ENCODE measurements around the gene RTP3.
"Not testable (repeated sequence)": the region's sequence is repeated elsewhere in the genome, so short reads cannot be mapped to it uniquely, and the experiment has no call there.

RTP3 gene

DNA sequence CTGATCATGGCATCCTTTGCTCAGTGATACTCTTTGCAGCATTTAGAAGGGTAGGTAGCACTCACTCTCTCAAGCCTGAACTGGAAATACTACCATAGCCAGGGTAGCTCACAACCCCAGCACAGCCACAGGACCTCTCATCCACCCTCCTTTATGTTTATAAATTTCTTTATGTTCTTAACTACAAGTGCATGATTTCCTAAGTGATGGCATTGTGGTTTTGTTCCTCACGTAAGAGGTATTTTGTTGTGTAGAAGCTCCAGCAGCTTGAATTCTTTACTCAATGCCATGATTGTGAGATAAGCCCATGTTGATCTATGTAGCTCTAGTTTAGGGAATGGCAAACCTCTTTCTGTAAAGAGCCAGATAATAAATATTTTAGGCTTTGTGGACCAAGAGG is 7.9 kb upstream of the RTP3 start:
- DNase-seq (ENCODE audit: insufficient read length, low spot score): no peak
- FAIRE-seq: peak; percentile 64

DNA sequence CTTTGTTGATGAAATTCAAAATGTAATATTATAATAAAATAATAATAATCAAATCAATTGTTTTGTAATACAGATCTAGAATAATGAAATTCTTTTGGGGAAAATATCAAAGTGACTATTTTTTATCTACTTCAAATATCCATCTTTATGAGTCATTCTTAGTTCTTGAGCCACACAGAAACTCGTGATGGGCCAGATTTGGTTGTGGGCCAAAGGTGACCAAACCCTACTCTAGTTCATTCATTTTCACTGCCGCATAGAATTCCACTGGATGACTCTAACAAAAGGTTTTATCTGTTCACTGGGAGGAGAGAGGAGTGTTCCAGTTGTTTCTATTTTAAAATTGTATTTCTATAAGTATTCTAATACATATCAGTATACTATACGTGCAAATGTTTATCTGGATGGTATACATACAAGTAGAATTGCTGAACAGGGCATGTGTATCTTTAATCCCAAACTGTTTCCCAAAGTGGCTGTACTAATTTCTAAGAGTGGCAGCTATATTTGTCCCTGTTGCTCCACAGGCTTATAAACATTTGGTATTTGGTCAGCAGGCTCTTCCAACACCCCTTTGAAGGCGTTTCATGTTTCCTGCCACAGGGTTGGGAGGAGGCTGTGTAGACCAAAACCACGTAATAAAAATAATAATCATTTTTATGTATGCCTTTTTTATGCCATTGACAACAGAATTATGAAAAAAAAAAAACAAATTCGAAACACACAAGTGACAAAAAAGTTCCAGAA is 7.3 kb upstream of the RTP3 start:
- FAIRE-seq (no peak), DNase-seq (ENCODE audit: insufficient read length, low spot score) (no peak)

- FAIRE-seq: no peak
- DNase-seq (ENCODE audit: insufficient read length, low spot score): no peak
Measured at GRCh38 chr3:46491089-46492070, 6.4 kb upstream of the RTP3 start.

GRCh38 chr3:46492890-46493547 is 4.8 kb upstream of the RTP3 start:
- peak; percentile 57 for FAIRE-seq
- no peak for DNase-seq (ENCODE audit: insufficient read length, low spot score)

DNA sequence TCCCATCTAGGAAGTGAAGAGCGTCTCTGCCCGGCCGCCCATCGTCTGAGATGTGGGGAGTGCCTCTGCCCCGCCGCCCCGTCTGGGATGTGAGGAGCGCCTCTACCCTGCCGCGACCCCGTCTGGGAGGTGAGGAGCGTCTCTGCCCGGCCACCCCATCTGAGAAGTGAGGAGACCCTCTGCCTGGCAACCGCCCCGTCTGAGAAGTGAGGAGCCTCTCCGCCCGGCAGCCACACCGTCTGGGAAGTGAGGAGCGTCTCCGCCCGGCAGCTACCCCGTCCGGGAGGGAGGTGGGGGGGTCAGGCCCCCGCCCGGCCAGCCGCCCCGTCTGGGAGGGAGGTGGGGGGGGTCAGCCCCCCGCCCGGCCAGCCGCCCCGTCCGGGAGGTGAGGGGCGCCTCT is 3.3 kb upstream of the RTP3 start:
- FAIRE-seq; DNase-seq (ENCODE audit: insufficient read length, low spot score): not testable (repeated sequence)

DNA sequence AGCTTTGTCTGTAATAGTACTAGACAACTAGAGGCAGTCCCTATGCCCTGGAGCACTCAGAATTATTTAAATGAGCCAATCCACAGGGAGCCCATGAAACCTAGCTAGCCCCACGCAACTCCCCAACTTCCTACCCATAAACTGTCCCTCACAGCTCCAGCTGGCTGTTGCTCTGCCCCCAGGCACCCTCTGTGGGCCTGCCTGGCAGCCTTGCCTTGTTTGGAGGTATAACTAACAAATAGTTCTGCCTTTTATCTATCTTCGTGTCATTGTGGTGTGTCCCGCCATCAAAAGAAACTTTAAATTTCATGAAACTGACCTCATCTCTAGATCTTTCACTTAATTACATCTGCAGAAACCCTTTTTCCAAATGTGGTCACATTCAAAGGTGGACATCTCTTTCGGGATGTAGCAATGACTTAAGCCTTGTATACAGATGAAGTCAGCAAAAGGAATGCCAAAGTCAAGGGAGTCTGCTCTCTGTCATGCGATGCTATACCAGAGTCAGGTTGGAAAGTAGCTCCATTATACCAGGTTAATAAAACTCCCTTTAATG is 1.8 kb upstream of the RTP3 start:
- DNase-seq (ENCODE audit: insufficient read length, low spot score) (no peak), FAIRE-seq (peak; percentile 60)

DNA sequence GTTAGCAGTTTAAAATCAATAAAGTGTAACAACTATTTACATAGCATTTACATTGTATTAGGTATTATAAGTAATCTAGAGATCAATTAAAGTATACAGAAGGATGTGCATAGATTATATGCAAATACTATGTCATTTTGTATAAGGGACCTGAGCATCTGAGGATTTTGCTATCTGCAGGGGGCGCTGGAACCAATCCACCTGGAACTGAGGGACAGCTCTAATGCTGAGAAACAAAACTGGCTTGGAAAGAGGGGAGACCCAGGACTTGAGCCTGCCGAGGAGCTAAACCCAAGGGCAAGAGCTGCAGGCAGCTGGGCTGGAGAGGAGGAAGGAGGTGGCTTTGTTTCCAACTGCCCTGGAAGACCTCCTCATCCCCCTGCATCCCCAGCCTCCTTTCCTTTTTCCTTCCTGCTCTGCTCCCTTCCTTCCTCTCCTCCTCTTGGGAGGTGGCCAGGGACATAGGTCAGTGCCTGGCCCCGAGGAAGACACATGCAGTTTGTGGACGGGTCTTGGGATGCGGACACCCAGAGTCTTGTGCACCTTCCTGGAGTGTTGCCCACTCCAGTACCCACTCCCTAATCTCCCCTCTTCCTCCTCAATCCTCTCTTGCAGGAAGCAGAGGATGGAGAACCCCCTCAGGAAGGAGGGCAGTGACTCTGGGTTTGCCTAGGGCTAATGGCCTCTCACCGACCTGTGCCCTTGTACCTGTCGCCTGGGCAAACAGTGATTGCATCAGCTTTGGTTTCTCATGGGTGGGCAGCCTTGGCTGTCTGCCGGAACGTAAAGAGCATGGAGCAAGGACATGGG is 825 bp upstream of the RTP3 start:
- DNase-seq (ENCODE audit: insufficient read length, low spot score) (peak; percentile 54), FAIRE-seq (peak; percentile 53)

DNA sequence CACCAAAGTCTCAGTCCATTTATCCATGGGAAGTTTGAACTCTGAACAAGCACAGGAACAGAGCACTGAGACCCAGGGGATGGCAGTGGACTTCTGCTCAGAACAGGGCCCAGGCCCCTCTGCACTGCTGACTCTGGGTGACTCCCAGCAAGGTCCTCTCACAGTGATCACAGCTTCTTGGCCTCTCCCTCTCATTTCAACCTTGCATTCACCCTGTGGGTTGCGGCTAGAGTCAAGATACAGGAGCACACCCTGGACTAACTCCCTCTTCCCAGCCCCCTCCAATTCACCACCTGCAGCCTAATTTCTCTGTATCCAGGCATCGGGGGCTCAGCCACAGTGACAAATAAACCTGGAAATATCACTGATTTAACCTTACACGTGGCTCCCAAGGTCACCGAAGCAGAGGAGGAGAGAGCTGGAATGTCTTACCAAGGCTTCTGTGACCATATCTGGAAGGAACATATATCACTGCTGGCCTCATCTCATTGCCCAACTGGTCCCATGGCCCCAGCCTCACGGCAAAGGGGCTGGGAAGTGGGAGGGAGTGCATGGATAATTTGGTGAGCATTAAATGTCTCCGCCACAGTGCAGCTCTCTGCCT is 1.2 kb downstream of the RTP3 start:
- DNase-seq (ENCODE audit: insufficient read length, low spot score): no peak
- FAIRE-seq: no peak

DNA sequence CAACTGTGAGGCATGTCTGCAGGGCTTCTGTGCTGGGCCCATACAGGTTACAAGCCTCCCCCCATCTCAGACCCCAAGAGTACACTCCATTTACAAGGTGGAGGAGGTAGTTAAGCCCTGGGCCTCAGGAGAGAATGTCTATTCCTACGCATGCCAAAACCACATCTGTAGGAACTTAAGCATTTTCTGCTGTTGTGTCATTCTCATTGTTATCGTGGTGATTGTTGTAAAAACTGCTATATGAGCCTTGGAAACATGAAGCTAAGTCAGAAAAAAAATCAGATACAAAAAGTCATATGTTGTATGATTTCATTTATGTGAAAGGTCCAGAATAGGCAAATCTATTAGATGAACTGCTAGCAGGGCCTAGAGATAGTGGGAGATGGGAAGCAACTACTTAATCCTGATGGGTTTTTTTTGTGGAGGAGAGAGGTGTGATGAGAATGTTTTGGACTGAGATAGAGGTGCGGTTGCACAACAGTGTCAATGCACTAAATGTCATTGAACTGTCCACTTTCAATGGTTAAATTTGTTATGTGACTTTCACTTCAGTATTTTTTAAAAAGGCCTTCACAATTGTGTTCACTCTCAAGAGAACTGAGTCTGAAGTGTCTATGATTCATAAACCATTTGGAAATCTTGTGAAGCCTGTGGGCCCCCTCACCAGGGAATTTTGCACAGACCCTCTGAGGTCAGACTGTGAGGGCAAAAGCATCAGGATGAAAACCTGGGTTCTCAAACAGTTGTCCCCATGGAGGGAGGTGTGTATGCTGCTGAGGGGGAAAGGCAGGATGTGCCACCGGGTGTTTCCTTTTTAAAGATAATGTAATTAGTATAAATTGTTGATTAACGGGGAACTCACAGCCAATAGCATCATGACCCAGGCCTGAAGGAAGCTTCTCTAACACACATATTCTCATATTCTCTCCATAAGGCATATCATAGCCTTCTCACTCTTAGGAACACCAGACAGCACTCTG is 3.2 kb downstream of the RTP3 start:
- FAIRE-seq (peak; percentile 89), DNase-seq (ENCODE audit: insufficient read length, low spot score) (no peak)

- DNase-seq (ENCODE audit: insufficient read length, low spot score) (no peak), FAIRE-seq (no peak)
Measured at GRCh38 chr3:46501702-46502101, 3.9 kb downstream of the RTP3 start.

- peak; percentile 39 for FAIRE-seq
- no peak for DNase-seq (ENCODE audit: insufficient read length, low spot score)
Measured at GRCh38 chr3:46503200-46503874, 5.6 kb downstream of the RTP3 start.

GRCh38 chr3:46504789-46505188 is 7.0 kb downstream of the RTP3 start:
- DNase-seq (ENCODE audit: insufficient read length, low spot score) (no peak), FAIRE-seq (no peak)

GRCh38 chr3:46505953-46506352 is 8.2 kb downstream of the RTP3 start:
- FAIRE-seq: no peak
- DNase-seq (ENCODE audit: insufficient read length, low spot score): no peak

DNA sequence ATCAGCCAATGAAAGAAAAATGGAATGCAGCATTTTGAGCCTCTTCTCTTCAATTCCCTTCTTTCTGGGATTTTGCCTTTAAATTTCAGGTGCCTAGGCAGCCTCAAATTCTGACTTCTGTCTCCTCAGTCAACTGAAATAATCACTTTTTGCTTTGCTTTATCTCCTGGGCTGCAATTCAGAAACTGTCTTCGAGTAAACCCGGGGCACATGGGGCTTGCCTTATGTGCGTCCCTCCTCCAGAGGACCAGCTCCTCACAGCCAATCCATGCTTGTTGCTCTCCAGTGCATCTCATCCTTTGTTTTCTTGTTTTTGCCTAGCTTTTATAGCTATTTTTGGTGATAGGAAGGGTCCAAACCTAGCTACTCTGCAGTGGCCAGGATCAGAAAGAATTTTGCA is 8.8 kb downstream of the RTP3 start:
- DNase-seq (ENCODE audit: insufficient read length, low spot score) (no peak), FAIRE-seq (no peak)

DNA sequence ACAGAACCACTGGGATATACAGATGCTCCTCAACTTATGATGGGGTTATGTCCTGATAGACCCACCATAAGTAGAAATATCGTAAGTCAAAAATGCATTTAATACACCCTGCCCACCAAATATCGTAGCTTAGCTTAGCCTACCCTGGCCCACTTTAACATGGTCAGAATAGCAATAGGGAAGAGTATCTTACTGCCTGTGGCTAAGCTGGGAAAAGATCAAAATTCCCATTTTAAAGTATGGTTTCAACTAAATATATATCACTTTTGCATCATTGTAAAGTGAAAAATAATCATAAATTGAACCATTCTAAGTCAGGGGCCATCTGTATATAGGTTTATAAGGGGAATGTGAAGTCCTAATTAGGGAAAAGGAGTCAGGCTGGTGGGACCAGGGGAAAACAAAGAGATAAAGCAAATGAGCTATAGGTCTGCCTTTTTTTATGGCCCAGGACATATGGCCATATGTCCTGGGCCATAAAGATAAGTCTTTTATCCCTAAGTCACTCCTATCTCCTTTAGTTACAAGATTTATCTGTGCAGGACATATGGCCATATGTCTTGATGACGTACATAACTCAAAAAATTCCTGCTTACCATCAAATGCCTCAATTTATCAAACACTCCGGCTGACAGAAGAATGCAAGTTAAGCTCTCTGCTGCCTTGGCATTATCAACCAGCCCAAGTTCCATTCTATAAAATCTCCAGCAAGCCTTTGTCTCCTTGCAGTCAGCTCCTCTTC is 11.2 kb downstream of the RTP3 start:
- FAIRE-seq (peak; percentile 11), DNase-seq (ENCODE audit: insufficient read length, low spot score) (no peak)

- no peak for FAIRE-seq
- no peak for DNase-seq (ENCODE audit: insufficient read length, low spot score)
Measured at GRCh38 chr3:46509661-46510187, 11.9 kb downstream of the RTP3 start.

DNA sequence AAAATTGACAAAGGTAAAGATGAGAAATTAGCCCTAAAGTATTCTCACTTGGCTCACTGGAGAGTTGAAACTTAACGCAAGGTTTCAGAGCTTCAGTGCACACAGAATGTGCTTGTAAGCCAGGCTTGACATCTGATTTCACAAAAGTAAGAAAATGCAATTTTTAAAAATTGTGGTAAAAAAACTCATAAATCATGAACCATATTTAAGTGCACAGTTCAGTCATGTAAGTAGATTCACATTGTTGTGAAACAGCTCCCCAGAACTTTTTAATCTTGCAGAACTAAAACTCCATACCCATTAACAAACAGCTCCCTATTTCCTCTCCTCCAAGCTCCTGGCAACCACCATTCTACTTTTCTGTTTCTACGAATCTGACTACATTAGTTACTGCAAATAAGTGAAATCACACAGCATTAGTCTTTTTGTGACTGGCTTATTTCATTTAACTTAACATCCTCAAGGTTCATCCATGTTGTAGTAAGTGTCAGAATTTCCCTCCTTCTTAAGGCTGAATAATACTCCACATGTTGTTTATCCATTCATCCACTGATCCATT is 14.5 kb downstream of the RTP3 start:
- FAIRE-seq (no peak), DNase-seq (ENCODE audit: insufficient read length, low spot score) (no peak)

Measured in GM19239 (cell line).